Breast epithelium (tissue), 4 donors: Measurements from ENCODE around the gene GNB1L. TPM values are rescaled to one million over a fixed set of nuclear protein-coding genes. Genes with fewer than 3 reads are reported as not detected.
A peak's percentile ranks its signal among the peaks of the same experiment; 100 is the strongest.

Experiments
- DNase-seq, 2 donors: peaks; one replicate each; pipeline ENCODE4 v3.0.0-alpha.2; 2019; ENCODE audit warnings: low spot score in 2 of 2
- H3K27ac ChIP-seq, 2 donors: fragments of 200-600 bp; sonication (generic) in 1 of 2; one replicate each; pipeline ENCODE4 v1.5.1; 2016 to 2019; ENCODE audit warnings: mild to moderate bottlenecking in 1 of 2
- H3K27me3 ChIP-seq, 2 donors: fragments of 200-600 bp; sonication (generic) in 1 of 2; one replicate each; pipeline versions ENCODE4 v1.5.1 to v1.6.0; 2017 to 2019; ENCODE audit warnings: control low read depth in 1 of 2, mild to moderate bottlenecking in 1 of 2
- H3K36me3 ChIP-seq: fragments of 200-600 bp; one replicate; pipeline ENCODE4 v1.5.1; 2019
- H3K4me1 ChIP-seq, 2 donors: fragments of 200-600 bp; sonication (generic); one replicate each; pipeline ENCODE4 v1.5.1; 2016 to 2019; ENCODE audit warnings: control low read depth in 1 of 2
- H3K4me3 ChIP-seq, 3 donors: fragments of 200-600 bp; sonication (generic); 1 replicate in 2 of 3; 2 replicates in 1 of 3; pipeline ENCODE4 v1.5.1; 2016 to 2019; ENCODE audit warnings: mild to moderate bottlenecking in 3 of 3, moderate library complexity in 2 of 3
- H3K9me3 ChIP-seq, 2 donors: fragments of 200-600 bp; sonication (generic) in 1 of 2; one replicate each; pipeline ENCODE4 v1.5.1; 2016 to 2019; ENCODE audit warnings: control low read depth in 1 of 2
- CTCF ChIP-seq, 3 donors: fragments of 450-650 bp; IDR thresholded peaks; one replicate each; pipeline ENCODE4 v1.5.1; 2016 to 2017; ENCODE audit warnings: antibody characterized with exemption in 3 of 3, mild to moderate bottlenecking in 3 of 3, moderate library complexity in 3 of 3
- POLR2A ChIP-seq: fragments of 450-650 bp; IDR thresholded peaks from one replicate; pipeline ENCODE4 v1.6.1; 2016; ENCODE audit warnings: antibody characterized with exemption, mild to moderate bottlenecking, moderate library complexity
- POLR2AphosphoS5 ChIP-seq, 3 donors: sonication (generic); formaldehyde crosslinking; IDR thresholded peaks; one replicate each; pipeline ENCODE4 v1.6.1; 2017; ENCODE audit warnings: antibody characterized with exemption in 3 of 3
- intact Hi-C: fragments of 100-400 bp; cut with DNase I; formaldehyde crosslinking; loops from one replicate; pipeline ENCODE4 v1.15.1; 2023; ENCODE audit warnings: low total_unique reads
- total RNA-seq, 3 donors: library from RNA; depleted of rRNA; stranded (reverse); fragments of >200 nt; gene quantifications; one replicate each; pipeline ENCODE4 v1.1.0, GENCODE V29; 2016

Gene GNB1L
- total RNA-seq, 3 donors from 2014 or later = 5.6 to 8.2 (median 6.3) TPM

GRCh38 chr22:19764636-19765476 lies 89.8 kb downstream of the GNB1L start:
- Histone ChIP-seq H3K9me3 (no peaks in the 10 kb centered on the region), H3K27ac (no peak overlapping the region), H3K27me3 (peaks cover 0 to 25% of the 10 kb centered on the region in 2 donors), H3K4me1 (peaks cover 0 to 4% of the 10 kb centered on the region in 2 donors), H3K36me3 (no peaks in the 10 kb centered on the region), H3K4me3 (peak overlapping the region in 1 of 3 donors; percentile 73)
- no peak for DNase-seq
- intact Hi-C loops = no loop called here
- TF ChIP-seq POLR2AphosphoS5 (IDR thresholded peaks at IDR 0.05) = no peak
- no peak for TF ChIP-seq CTCF (IDR thresholded peaks at IDR 0.05)
- no peak for TF ChIP-seq POLR2A

- Histone ChIP-seq H3K4me1 (peaks cover 0 to 4% of the 10 kb centered on the region in 2 donors), H3K36me3 (no peaks in the 10 kb centered on the region), H3K27me3 (peaks cover 0 to 31% of the 10 kb centered on the region in 2 donors), H3K27ac (peak overlapping the region in 1 of 2 donors; percentile 7), H3K9me3 (no peaks in the 10 kb centered on the region), H3K4me3 (no peak overlapping the region)
- no peak for TF ChIP-seq POLR2AphosphoS5 (IDR thresholded peaks at IDR 0.05)
- no peak for TF ChIP-seq POLR2A
- no peak for TF ChIP-seq CTCF (IDR thresholded peaks at IDR 0.05)
- intact Hi-C loops = no loop called here
- DNase-seq = no peak
Observed at GRCh38 chr22:19764299-19764593, 90.4 kb downstream of the GNB1L start.

GRCh38 chr22:19763458-19764298 lies 91.0 kb downstream of the GNB1L start:
- no peaks in the 10 kb centered on the region for H3K9me3 ChIP-seq
- no peak for TF ChIP-seq CTCF (IDR thresholded peaks at IDR 0.05)
- no peak for TF ChIP-seq POLR2A
- no peak for TF ChIP-seq POLR2AphosphoS5 (IDR thresholded peaks at IDR 0.05)
- H3K27me3 ChIP-seq = peaks cover 0 to 35% of the 10 kb centered on the region in 2 donors
- H3K4me3 ChIP-seq = peak overlapping the region in 1 of 3 donors; percentile 69
- peaks cover 0 to 4% of the 10 kb centered on the region in 2 donors for H3K4me1 ChIP-seq
- DNase-seq = no peak
- peak overlapping the region in 1 of 2 donors; percentile 7 for H3K27ac ChIP-seq
- H3K36me3 ChIP-seq = no peaks in the 10 kb centered on the region
- intact Hi-C loops = no loop called here

GRCh38 chr22:19762568-19763457 lies 91.9 kb downstream of the GNB1L start:
- Histone ChIP-seq H3K27me3 (peaks cover 0 to 27% of the 10 kb centered on the region in 2 donors), H3K4me1 (peaks cover 0 to 4% of the 10 kb centered on the region in 2 donors), H3K36me3 (no peaks in the 10 kb centered on the region), H3K9me3 (no peaks in the 10 kb centered on the region), H3K27ac (peak overlapping the region in 1 of 2 donors; percentile 77), H3K4me3 (peak overlapping the region; percentile 37 to 69 (median 45))
- intact Hi-C loops = no loop called here
- TF ChIP-seq POLR2A (no peak), POLR2AphosphoS5 (IDR thresholded peaks at IDR 0.05) (no peak), CTCF (IDR thresholded peaks at IDR 0.05) (no peak)
- DNase-seq = no peak
